ENCODE measurements around the gene C1orf159.

DNA sequence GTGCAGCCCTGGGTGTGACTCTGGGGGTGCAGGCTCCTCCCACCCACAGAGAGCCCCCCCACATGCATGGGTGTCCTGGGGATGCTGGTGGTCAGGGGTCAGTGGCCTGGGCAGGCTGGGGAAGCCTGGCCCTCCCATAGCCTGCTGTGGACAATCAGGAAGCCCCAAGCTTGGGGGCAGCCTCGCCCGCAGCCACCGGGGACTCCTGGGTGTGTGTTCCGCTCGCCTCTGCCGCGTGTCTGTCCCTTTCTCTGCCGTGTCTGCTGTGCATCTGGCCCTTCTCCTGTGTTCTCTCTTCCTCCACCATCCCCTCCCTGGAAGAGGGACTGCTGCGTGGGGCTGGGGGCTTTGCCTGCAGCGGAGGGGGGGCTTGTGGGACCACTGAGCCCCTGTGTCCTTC, 73.1 kb downstream of the C1orf159 start:
- no peak for TF ChIP-seq POLR2A (IDR thresholded peaks at IDR 0.05)
- TF ChIP-seq, protein P1, sequence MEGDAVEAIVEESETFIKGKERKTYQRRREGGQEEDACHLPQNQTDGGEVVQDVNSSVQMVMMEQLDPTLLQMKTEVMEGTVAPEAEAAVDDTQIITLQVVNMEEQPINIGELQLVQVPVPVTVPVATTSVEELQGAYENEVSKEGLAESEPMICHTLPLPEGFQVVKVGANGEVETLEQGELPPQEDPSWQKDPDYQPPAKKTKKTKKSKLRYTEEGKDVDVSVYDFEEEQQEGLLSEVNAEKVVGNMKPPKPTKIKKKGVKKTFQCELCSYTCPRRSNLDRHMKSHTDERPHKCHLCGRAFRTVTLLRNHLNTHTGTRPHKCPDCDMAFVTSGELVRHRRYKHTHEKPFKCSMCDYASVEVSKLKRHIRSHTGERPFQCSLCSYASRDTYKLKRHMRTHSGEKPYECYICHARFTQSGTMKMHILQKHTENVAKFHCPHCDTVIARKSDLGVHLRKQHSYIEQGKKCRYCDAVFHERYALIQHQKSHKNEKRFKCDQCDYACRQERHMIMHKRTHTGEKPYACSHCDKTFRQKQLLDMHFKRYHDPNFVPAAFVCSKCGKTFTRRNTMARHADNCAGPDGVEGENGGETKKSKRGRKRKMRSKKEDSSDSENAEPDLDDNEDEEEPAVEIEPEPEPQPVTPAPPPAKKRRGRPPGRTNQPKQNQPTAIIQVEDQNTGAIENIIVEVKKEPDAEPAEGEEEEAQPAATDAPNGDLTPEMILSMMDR (IDR thresholded peaks at IDR 0.05), result no peak
